Coronary artery (tissue), 2 donors: ENCODE measurements around the gene ASB1.
A peak's percentile ranks its signal among the peaks of the same experiment; 100 is the strongest.

Experiments used
- DNase-seq: peaks from one replicate; pipeline ENCODE4 v3.0.0-alpha.2; 2017; ENCODE audit warnings: low spot score
- H3K27ac ChIP-seq, 2 donors: fragments of 200-600 bp; sonication (generic); one replicate each; pipeline ENCODE4 v1.5.1; 2016 to 2019
- H3K4me3 ChIP-seq: fragments of 200-600 bp; sonication (generic); 2 replicates; pipeline ENCODE4 v1.5.1; 2016; ENCODE audit warnings: mild to moderate bottlenecking, moderate library complexity
- CTCF ChIP-seq: fragments of 200-600 bp; sonication (generic); IDR thresholded peaks from one replicate; pipeline ENCODE4 v1.5.1; 2019; ENCODE audit warnings: antibody characterized with exemption

The ASB1 gene

GRCh38 chr2:238493880-238494572 lies 67.3 kb downstream of the ASB1 start:
- no peak for DNase-seq
- TF ChIP-seq CTCF, result no peak
- Histone ChIP-seq H3K27ac (no peak overlapping the region), H3K4me3 (no peak overlapping the region)

GRCh38 chr2:238494573-238494961 lies 67.8 kb downstream of the ASB1 start:
- no peak for DNase-seq
- no peak for TF ChIP-seq CTCF
- Histone ChIP-seq H3K27ac (no peak overlapping the region), H3K4me3 (no peak overlapping the region)

- no peak overlapping the region for H3K4me3 ChIP-seq
- TF ChIP-seq CTCF, result no peak
- peak; percentile 29 for DNase-seq
- no peak overlapping the region for H3K27ac ChIP-seq
Observed at GRCh38 chr2:238495422-238495821, 68.7 kb downstream of the ASB1 start.

- no peak for TF ChIP-seq CTCF
- DNase-seq, result peak; percentile 62
- no peak overlapping the region for H3K27ac ChIP-seq
- no peak overlapping the region for H3K4me3 ChIP-seq
Observed at GRCh38 chr2:238496756-238497609, 70.3 kb downstream of the ASB1 start.

- H3K27ac ChIP-seq, result no peak overlapping the region
- DNase-seq, result no peak
- no peak for TF ChIP-seq CTCF
Observed at GRCh38 chr2:238497610-238498005, 70.9 kb downstream of the ASB1 start.

GRCh38 chr2:238498188-238498587 lies 71.5 kb downstream of the ASB1 start:
- H3K27ac ChIP-seq, result no peak overlapping the region
- H3K4me3 ChIP-seq, result no peak overlapping the region
- DNase-seq, result peak; percentile 43
- TF ChIP-seq CTCF, result no peak

More at GRCh38 chr2:238497610-238498005, 70.9 kb downstream of the ASB1 start:
- no peak overlapping the region for H3K4me3 ChIP-seq
